ENCODE data around the gene ANGPTL5.
"Not testable (repeated sequence)": the region's sequence is repeated elsewhere in the genome, so short reads cannot be mapped to it uniquely, and the experiment has no call there.

The ANGPTL5 gene

GRCh38 chr11:101916422-101916821, at the start of gene ANGPTL5:
Gene ANGPTL5 (minus strand): TSS chr11:101916522. CDS start chr11:101907909, 8,613 bp downstream.
- no peak for TF ChIP-seq CTCF (IDR thresholded peaks at IDR 0.05; ENCODE audit: low read depth, low read length)
- DNase-seq (ENCODE audit: extremely low read depth, low read depth), result no peak

- not testable (repeated sequence) for DNase-seq (ENCODE audit: extremely low read depth, low read depth)
These were observed 47.9 kb upstream of the ANGPTL5 start for GRCh38 chr11:101964200-101964599.

- no peak for TF ChIP-seq CTCF (IDR thresholded peaks at IDR 0.05; ENCODE audit: low read depth, low read length)
- DNase-seq (ENCODE audit: extremely low read depth, low read depth), result no peak
These were observed 43.9 kb upstream of the ANGPTL5 start for GRCh38 chr11:101960231-101960630.

GRCh38 chr11:101955701-101956100, 39.4 kb upstream of the ANGPTL5 start:
- no peak for TF ChIP-seq CTCF (IDR thresholded peaks at IDR 0.05; ENCODE audit: low read depth, low read length)
- no peak for DNase-seq (ENCODE audit: extremely low read depth, low read depth)

GRCh38 chr11:101955278-101955677, 39.0 kb upstream of the ANGPTL5 start:
- TF ChIP-seq CTCF (IDR thresholded peaks at IDR 0.05; ENCODE audit: low read depth, low read length), result no peak

GRCh38 chr11:101949680-101950220, 33.4 kb upstream of the ANGPTL5 start:
- DNase-seq (ENCODE audit: extremely low read depth, low read depth), result no peak
- no peak for TF ChIP-seq CTCF (IDR thresholded peaks at IDR 0.05; ENCODE audit: low read depth, low read length)

More at GRCh38 chr11:101955278-101955677, 39.0 kb upstream of the ANGPTL5 start:
- no peak for DNase-seq (ENCODE audit: extremely low read depth, low read depth)

- no peak for TF ChIP-seq CTCF (IDR thresholded peaks at IDR 0.05; ENCODE audit: low read depth, low read length)
- no peak for DNase-seq (ENCODE audit: extremely low read depth, low read depth)
These were observed 29.1 kb upstream of the ANGPTL5 start for GRCh38 chr11:101945448-101945847.

- TF ChIP-seq CTCF (IDR thresholded peaks at IDR 0.05; ENCODE audit: low read depth, low read length), result no peak
- DNase-seq (ENCODE audit: extremely low read depth, low read depth), result no peak
These were observed 28.6 kb upstream of the ANGPTL5 start for GRCh38 chr11:101944923-101945322.

Measured in AG09319 (cell line).